Stimulated activated CD4-positive, alpha-beta T cell treated with anti-CD3 and anti-CD28 coated beads, Interleukin-4, amount 100 ng/mL, for 1 hour (primary cell): ENCODE data around the gene PRKAR2B.

Experiments
- DNase-seq: peaks from one replicate; pipeline ENCODE4 v3.0.0-alpha.2; 2020

The PRKAR2B gene

GRCh38 chr7:107196834-107197610, 152.5 kb downstream of the PRKAR2B start:
- no peak for DNase-seq

DNA sequence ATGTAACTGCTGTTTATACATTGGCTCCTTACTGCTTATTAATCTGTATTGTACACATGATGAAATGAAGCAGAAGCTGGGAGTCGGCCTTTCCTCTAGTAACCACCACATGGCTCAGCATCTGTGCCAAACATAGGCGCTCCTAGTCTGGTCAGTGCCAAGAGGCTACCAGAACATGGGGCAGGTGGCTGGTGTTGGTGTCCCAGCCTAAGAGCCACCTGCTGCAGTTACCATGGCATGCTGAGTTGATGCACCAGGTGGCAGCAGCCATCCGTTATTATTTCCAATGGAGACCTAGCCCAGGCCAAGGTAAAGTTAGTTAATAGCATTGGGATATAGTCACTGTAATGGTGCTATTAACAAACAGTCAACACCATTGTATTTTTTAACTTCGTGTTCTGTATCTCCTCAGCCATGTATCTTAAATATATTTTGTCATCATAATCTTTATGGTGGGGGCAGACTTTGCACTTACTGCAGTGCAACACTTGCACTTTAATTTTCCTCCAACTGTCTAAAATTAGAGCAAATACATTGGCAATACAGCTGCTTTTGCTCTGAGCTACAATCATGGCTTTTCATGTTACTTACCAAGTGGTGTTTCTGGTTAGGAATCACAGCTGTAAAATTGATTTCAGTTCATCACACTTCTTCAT, 157.4 kb downstream of the PRKAR2B start:
- peak; percentile 24 for DNase-seq

DNA sequence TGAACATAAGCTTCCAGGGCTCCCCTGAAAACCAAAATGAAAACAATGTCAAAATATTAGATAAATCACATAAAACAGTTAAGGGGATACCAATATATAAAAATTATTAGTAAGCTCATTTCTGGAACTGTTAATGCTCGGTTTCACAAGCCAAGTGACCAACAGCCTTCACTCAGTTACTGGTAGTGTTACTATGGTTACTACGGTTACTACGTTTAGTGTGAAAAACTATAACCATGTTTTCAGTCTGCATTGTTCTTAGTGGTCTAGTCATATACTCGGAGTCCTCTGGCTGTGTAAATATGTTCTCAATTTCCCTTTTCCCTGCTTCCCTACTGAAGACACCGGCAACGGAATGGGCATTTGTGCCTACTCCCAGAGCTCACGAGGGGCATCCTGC, 159.1 kb downstream of the PRKAR2B start:
- no peak for DNase-seq

GRCh38 chr7:107206136-107206535, 161.6 kb downstream of the PRKAR2B start:
- DNase-seq, result no peak

GRCh38 chr7:107206706-107207105, 162.2 kb downstream of the PRKAR2B start:
- DNase-seq, result no peak

- DNase-seq, result no peak
Observed at GRCh38 chr7:107207459-107207858, 163.0 kb downstream of the PRKAR2B start.

DNA sequence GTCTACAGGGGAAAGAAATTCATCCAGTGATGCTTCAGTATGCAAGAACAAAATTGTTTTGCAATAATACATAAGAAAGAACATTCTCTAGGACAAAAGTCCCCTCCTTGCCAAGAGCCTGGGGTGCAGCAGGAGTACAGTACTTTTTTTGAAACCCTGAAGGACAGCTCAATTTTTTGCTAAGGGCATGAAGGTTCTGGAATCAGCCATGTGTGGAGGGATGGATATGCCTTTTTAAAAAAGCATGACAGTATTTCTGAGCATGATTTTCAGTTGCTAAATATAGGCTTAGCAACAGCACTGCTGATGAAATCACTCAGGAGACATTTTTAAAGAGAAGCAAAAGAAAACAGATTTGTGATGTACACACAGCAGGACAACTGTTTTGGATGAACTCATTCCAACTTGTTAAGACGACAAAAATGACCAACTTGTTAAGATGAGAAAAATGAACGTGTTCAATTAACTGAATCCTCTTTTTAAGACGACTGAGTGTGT, 163.6 kb downstream of the PRKAR2B start:
- no peak for DNase-seq

DNA sequence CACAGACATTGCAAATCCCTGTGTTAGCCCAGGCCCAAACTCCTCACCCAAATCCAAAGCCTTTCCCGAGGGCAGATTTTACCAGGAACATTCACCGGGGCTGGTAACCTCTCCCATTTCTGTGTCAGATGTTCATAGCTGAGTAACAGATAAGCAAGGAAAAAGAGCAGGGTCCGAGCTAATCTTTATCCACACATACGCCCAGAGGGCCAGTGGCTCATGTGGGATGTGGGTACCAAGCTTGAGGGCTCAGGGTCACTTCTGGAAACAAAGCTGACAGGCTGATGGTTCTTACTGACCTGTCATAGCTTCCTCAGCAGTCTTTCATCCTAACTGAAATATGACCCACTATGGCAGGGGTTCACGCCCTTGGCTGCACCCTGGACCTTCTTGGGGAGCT, 164.1 kb downstream of the PRKAR2B start:
- no peak for DNase-seq

DNA sequence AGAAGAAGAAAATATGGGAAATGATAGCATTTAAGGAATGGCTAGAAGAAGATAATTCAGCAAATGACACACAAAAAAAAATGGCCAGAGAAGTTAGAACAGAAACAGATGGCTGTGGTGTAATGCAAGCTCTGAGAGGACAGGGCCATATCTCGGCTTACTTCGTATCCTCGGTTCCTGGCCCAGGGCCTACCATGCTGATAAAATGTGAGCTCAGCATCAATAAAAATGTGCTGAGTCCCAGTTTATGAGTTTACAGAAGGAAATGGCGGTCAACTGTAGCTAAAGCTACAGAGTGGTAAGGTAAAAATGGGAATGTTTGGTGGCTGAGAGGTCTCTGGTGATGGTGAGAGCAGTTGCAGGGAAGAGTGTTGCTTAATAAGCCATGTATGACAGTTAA, 165.1 kb downstream of the PRKAR2B start:
- no peak for DNase-seq

DNA sequence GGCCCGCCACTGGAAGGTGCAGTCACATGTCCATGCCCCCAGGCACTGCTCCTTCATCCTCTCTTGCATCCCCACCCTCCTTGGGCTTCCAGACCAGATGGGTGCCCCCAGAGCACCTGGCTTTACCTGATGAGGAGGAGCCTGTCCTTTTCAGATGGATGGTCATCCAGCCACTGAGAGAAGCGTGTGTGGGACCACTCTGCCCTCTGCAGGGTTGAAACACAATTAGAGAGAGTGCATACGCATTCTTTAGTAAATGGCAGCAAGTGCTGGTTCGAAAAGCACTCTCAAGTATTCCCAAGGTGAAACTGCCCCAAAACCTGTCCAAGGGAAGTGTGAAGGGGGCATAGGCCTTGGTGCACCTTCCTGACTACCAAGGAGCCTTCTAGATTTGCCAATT, 165.9 kb downstream of the PRKAR2B start:
- no peak for DNase-seq
